Skeletal muscle tissue (tissue), 4 donors: Measurements from ENCODE around the gene OR9K2. TPM values are rescaled to one million over a fixed set of nuclear protein-coding genes. Genes with fewer than 3 reads are reported as not detected.
"Not testable (repeated sequence)": the region's sequence is repeated elsewhere in the genome, so short reads cannot be mapped to it uniquely, and the experiment has no call there.

Source experiments
- H3K27ac ChIP-seq: one replicate; pipeline ENCODE4 v1.7.0; 2013; ENCODE audit warnings: mild to moderate bottlenecking, low read depth, low read length, inconsistent platforms
- H3K27me3 ChIP-seq, 3 donors: one replicate each; pipeline ENCODE4 v1.7.0; 2013; ENCODE audit warnings: low read length in 3 of 3; ENCODE audit not compliant: control insufficient read depth in 3 of 3, insufficient read depth in 3 of 3
- H3K36me3 ChIP-seq, 3 donors: one replicate each; pipeline ENCODE4 v1.7.0; 2013; ENCODE audit warnings: low read length in 3 of 3; ENCODE audit not compliant: control insufficient read depth in 3 of 3, insufficient read depth in 3 of 3
- H3K4me1 ChIP-seq, 3 donors: one replicate each; pipeline ENCODE4 v1.7.0; 2013; ENCODE audit warnings: low read length in 3 of 3, mild to moderate bottlenecking in 3 of 3; ENCODE audit not compliant: control insufficient read depth in 3 of 3, insufficient read depth in 3 of 3
- H3K4me3 ChIP-seq, 3 donors: one replicate each; pipeline ENCODE4 v1.7.0; 2013; ENCODE audit warnings: low read length in 3 of 3
- H3K9ac ChIP-seq, 3 donors: one replicate each; pipeline ENCODE4 v1.7.0; 2013; ENCODE audit warnings: low read length in 3 of 3, mild to moderate bottlenecking in 3 of 3, moderate library complexity in 2 of 3, low read depth in 1 of 3
- H3K9me3 ChIP-seq, 3 donors: one replicate each; pipeline ENCODE4 v1.7.0; 2013; ENCODE audit warnings: low read length in 3 of 3; ENCODE audit not compliant: control insufficient read depth in 3 of 3
- total RNA-seq: library from RNA; depleted of rRNA; stranded (reverse); fragments of >200 nt; gene quantifications from one replicate; pipeline ENCODE4 v1.2.3, GENCODE V29; 2014
- donor health status: Osteomylitis.

OR9K2 gene
- not detected for total RNA-seq

GRCh38 chr12:55126106-55126505 is at the start of gene OR9K2:
TSS of gene OR9K2 (plus strand) at chr12:55126406. CDS start at chr12:55129835, 3,429 bp downstream.
- H3K4me1 ChIP-seq = no peaks in the 10 kb centered on the region
- H3K27me3 ChIP-seq = no peaks in the 10 kb centered on the region

GRCh38 chr12:55092579-55092978 is 33.6 kb upstream of the OR9K2 start:
- no peaks in the 10 kb centered on the region for H3K36me3 ChIP-seq
- no peaks in the 10 kb centered on the region for H3K4me1 ChIP-seq
- H3K4me3 ChIP-seq = no peak overlapping the region
- no peaks in the 10 kb centered on the region for H3K27me3 ChIP-seq
- H3K9ac ChIP-seq = no peak overlapping the region
- H3K27ac ChIP-seq = no peak overlapping the region
- no peaks in the 10 kb centered on the region for H3K9me3 ChIP-seq

More at GRCh38 chr12:55126106-55126505, at the start of gene OR9K2:
- no peak within 1 kb of the TSS for H3K9ac ChIP-seq
- H3K4me3 ChIP-seq = no peak within 1 kb of the TSS
- peaks cover 0 to 2% (median 0%) of the 10 kb centered on the region in 3 donors for H3K9me3 ChIP-seq
- H3K36me3 ChIP-seq = no peaks in the 10 kb centered on the region
- H3K27ac ChIP-seq = no peak within 1 kb of the TSS

- H3K9ac ChIP-seq = no peak overlapping the region
- H3K27ac ChIP-seq = no peak overlapping the region
- no peaks in the 10 kb centered on the region for H3K9me3 ChIP-seq
- H3K27me3 ChIP-seq = no peaks in the 10 kb centered on the region
- H3K36me3 ChIP-seq = no peaks in the 10 kb centered on the region
- H3K4me3 ChIP-seq = no peak overlapping the region
- no peaks in the 10 kb centered on the region for H3K4me1 ChIP-seq
Observed at GRCh38 chr12:55112378-55112875, 13.8 kb upstream of the OR9K2 start.

- no peaks in the 10 kb centered on the region for H3K4me1 ChIP-seq
- no peak overlapping the region for H3K27ac ChIP-seq
- no peaks in the 10 kb centered on the region for H3K36me3 ChIP-seq
- H3K4me3 ChIP-seq = no peak overlapping the region
- no peaks in the 10 kb centered on the region for H3K27me3 ChIP-seq
- no peak overlapping the region for H3K9ac ChIP-seq
- no peaks in the 10 kb centered on the region for H3K9me3 ChIP-seq
Observed at GRCh38 chr12:55116152-55116551, 10.1 kb upstream of the OR9K2 start.

GRCh38 chr12:55132816-55133215 is 6.6 kb downstream of the OR9K2 start:
- H3K4me3 ChIP-seq = no peak overlapping the region
- H3K9ac ChIP-seq = no peak overlapping the region
- H3K4me1 ChIP-seq = no peaks in the 10 kb centered on the region
- no peaks in the 10 kb centered on the region for H3K9me3 ChIP-seq
- H3K36me3 ChIP-seq = no peaks in the 10 kb centered on the region
- H3K27me3 ChIP-seq = peaks cover 0 to 2% (median 0%) of the 10 kb centered on the region in 3 donors
- no peak overlapping the region for H3K27ac ChIP-seq

GRCh38 chr12:55142669-55143565 is 16.7 kb downstream of the OR9K2 start:
- Histone ChIP-seq H3K36me3 (no peaks in the 10 kb centered on the region), H3K9me3 (peaks cover 0 to 4% (median 0%) of the 10 kb centered on the region in 3 donors), H3K4me1 (no peaks in the 10 kb centered on the region), H3K4me3 (no peak overlapping the region), H3K9ac (no peak overlapping the region), H3K27me3 (no peaks in the 10 kb centered on the region), H3K27ac (no peak overlapping the region)

- H3K4me3 ChIP-seq = no peak overlapping the region
- H3K27ac ChIP-seq = no peak overlapping the region
- H3K36me3 ChIP-seq = no peaks in the 10 kb centered on the region
- no peaks in the 10 kb centered on the region for H3K4me1 ChIP-seq
- peaks cover 0 to 4% (median 0%) of the 10 kb centered on the region in 3 donors for H3K9me3 ChIP-seq
- H3K27me3 ChIP-seq = no peaks in the 10 kb centered on the region
- H3K9ac ChIP-seq = no peak overlapping the region
Observed at GRCh38 chr12:55143566-55143870, 17.3 kb downstream of the OR9K2 start.

GRCh38 chr12:55167010-55167640 is 40.9 kb downstream of the OR9K2 start:
- H3K9me3 ChIP-seq, H3K27me3 ChIP-seq: not testable (repeated sequence)

GRCh38 chr12:55171445-55171844 is 45.2 kb downstream of the OR9K2 start:
- H3K4me1 ChIP-seq = no peaks in the 10 kb centered on the region
- H3K27ac ChIP-seq = no peak overlapping the region
- no peaks in the 10 kb centered on the region for H3K27me3 ChIP-seq
- no peak overlapping the region for H3K9ac ChIP-seq
- H3K9me3 ChIP-seq = no peaks in the 10 kb centered on the region
- no peaks in the 10 kb centered on the region for H3K36me3 ChIP-seq
- H3K4me3 ChIP-seq = no peak overlapping the region

More at GRCh38 chr12:55167010-55167640, 40.9 kb downstream of the OR9K2 start:
- not testable (repeated sequence) for H3K9ac ChIP-seq, H3K27ac ChIP-seq, H3K4me1 ChIP-seq, H3K36me3 ChIP-seq, H3K4me3 ChIP-seq

GRCh38 chr12:55171846-55172245 is 45.6 kb downstream of the OR9K2 start:
- not testable (repeated sequence) for H3K9me3 ChIP-seq, H3K27ac ChIP-seq, H3K4me3 ChIP-seq, H3K36me3 ChIP-seq, H3K27me3 ChIP-seq, H3K9ac ChIP-seq, H3K4me1 ChIP-seq
